GM19193 (cell line): Measurements from ENCODE around the gene BICD1.

ENCODE experiments used
- POLR2A ChIP-seq: IDR thresholded peaks from 4 replicates; pipeline ENCODE4 v1.6.1; 2011; ENCODE audit not compliant: insufficient read depth, insufficient read length; ENCODE audit errors: extremely low read depth

Gene BICD1

GRCh38 chr12:32117316-32117715 is 10.7 kb downstream of the BICD1 start:
- no peak for TF ChIP-seq POLR2A

DNA sequence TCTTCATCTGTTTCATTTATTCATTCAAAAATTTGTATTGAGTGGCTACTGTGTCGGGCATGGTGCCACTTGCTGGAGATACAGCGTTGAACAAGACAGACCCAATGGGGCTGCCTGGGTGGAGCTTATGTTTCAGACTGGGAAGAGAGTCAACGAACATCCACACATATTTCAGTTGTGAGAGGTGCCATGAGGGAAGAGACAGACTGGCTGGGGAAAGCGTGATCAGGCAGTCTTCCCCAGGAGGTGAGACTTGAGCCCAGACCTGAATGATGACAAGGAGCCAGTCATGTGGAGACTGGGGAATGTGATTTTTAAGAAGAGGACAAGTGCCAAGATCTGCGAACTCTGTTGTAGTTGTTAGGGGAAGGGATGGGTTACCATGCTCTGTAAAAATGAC is 12.2 kb downstream of the BICD1 start:
- no peak for TF ChIP-seq POLR2A

DNA sequence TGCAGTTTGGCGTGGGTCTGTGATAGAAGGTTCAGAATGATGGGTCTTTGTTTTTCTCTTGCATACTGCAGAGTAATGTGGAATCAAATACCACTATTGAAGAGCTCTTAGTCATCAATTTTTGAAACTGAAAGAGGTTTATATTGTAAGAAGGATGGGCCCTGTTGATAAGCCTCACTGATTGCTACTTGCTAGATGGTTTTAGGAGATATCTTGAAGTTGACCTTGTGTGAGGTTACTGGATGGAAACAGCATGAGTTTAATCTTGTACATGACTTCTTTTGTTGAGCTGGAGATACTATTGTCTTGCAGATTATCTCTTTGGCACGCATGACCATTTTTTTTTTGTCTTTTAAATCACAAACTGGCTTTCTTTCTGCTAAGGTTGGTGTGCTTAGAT is 13.8 kb downstream of the BICD1 start:
- TF ChIP-seq POLR2A = no peak

- no peak for TF ChIP-seq POLR2A
Measured at GRCh38 chr12:32124637-32125036, 18.0 kb downstream of the BICD1 start.

DNA sequence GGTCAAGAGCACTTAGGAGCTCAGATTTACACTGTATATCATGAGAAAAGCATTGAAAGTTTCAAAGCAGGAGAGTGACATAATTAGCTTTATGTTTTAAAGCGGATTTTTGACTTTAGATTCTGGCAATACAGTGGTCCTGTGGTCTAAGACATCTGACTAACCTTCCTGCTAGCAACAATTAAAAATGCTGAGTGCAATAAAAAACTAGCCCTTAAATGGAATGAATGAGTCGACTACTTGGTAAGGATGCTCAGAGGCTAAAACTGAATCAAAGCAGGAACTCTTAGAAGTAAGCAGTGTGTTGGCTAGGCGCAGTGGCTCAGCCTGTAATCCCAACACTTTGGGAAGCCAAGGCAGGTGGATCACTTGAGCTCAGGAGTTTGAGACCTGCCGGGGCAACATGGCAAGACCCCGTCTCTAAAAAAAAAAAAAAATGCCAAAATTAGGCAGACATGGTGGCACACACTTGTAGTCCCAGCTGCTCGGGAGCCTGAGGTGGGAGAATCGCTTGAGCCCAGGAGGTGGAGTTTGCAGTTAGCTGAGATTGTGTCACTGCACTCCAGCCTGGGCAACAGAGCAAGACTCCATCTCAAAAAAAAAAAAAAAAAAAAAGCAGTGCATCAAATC is 18.9 kb downstream of the BICD1 start:
- TF ChIP-seq POLR2A = no peak

DNA sequence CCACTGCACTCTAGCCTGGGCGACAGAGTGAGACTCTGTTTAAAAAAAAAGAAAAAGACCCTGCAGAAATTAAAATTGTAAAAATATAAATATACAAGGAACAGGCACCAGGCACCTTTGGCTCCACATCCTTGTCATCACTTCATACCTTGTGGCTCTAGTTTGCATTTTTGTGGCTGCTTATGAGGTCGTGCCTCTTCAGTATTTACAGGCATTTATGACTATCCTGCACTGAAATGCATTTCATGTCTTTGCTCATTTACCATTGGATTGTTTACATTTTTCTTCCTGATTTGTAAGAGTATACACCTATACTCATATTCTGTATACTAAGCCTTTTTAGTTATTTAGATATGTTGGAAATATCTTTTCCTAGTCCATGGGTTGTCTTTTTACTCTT is 20.1 kb downstream of the BICD1 start:
- TF ChIP-seq POLR2A = no peak

DNA sequence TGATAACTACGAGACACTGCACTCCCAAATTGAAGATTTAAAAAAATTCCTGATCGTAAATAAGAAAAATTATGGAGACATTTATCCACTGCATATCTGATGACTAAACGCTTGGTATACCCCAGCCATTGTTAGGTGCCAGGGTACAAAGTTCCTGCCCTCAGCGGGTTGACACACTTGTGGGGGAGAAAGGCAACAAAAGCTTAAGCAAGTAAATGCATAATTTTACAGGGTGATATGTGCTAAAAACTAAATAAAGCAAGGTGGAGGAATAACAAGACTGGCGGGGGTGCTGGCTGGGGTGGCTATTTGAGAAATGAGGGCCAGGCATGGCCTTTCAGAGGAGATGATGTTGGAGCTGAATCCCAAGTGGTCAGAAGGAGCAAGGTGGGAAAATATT is 25.0 kb downstream of the BICD1 start:
- TF ChIP-seq POLR2A = no peak

DNA sequence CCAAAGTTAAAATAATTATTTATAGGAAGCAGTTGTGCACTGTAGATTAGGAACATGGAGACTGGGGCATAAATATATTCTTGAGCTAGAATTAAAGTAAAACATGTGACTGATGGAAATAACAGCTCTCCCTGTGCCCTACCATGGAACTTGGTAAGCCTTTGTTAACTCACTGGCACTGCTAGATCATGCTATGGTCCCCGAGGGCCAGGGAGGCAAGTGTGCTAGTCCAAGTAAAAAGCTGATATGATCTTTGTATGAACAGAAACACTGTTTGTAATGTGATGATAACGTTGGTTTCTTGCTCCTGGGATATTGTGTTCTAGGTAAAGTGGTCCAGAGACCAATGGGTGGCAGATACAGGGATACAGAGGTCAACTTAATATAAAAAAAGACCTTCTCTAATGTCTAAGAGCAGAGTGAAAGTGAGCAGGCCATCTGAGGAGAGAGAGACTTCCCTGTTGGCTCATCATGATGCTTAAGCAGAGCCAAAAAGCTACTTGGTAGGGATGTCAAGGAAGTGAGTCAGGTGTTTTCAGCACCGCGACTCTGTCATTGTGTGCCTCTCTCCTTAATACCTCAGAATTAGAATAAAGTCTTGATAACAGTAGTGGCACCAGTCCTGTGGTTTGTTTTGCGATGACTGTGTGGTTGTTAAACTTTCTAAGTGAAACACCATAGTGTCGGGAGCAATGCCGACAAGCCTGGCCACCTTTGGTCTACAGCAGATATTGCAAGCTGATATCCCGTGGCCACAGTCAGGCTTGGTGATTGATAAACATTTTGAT is 27.6 kb downstream of the BICD1 start:
- TF ChIP-seq POLR2A = no peak

GRCh38 chr12:32135967-32136366 is 29.3 kb downstream of the BICD1 start:
- TF ChIP-seq POLR2A = no peak

- TF ChIP-seq POLR2A = no peak
Measured at GRCh38 chr12:32136404-32136803, 29.8 kb downstream of the BICD1 start.

GRCh38 chr12:32139064-32139421 is 32.4 kb downstream of the BICD1 start:
- no peak for TF ChIP-seq POLR2A

- no peak for TF ChIP-seq POLR2A
Measured at GRCh38 chr12:32140877-32141276, 34.2 kb downstream of the BICD1 start.

DNA sequence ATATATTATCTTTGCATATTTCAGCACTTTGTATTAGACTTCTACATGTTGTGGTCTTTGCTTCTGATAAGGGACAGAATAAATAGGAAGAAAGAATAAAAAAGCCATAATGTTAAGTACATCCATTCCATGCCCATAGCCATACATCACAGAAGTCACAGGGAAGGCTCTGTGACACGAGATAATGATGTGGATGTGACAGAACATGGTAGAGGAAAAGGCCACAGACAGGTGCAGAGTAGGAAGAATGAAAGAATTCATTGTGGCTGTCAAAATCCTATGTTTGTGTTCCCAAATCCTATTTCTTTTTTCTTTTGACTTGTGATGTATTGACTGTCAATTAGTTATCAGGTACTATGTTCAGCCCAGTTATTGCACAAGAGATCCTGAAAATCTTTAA is 38.4 kb downstream of the BICD1 start:
- no peak for TF ChIP-seq POLR2A

DNA sequence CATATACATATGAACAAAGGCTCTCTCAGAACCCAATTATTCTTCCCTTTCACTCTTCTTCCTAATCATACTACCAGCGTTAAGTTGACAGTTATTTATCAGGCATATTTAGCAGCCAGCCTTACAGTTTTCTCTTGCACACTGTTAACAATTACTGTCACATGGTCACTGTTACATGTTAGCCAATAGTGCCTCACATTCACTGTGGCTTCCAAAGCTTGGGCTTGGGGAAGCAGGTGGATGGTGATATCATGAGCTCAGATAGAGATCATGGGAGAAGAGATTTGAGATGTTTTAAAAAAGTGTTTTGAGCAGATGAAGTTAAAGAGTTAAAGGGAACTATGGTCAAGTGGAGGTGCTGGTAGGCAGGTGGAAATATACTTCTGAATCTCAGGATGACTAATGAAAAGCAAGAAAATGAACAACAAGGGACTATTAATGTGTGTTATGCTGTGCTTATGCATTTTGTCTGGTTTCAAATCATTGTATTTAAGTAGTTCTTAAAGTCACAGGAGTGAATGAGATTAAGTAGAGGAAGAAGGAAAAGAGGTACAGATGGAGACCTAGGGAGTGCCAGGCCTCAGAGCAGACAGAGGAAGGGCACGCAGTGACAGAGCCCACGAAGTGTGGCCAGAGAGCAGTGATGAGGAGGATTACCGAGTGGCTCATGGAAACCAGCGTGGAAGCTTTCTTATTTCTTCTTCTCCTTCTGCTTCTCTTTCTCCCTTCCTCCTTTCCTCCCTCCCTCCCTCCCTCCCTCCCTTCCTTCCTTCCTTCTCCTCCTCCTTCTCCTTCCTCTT is 39.6 kb downstream of the BICD1 start:
- TF ChIP-seq POLR2A = no peak

- no peak for TF ChIP-seq POLR2A
Measured at GRCh38 chr12:32148372-32148771, 41.7 kb downstream of the BICD1 start.

GRCh38 chr12:32149489-32149888 is 42.8 kb downstream of the BICD1 start:
- TF ChIP-seq POLR2A = no peak
